Activated CD8-positive, alpha-beta T cell treated with anti-CD3 and anti-CD28 coated beads for 36 hours (primary cell): ENCODE measurements around the gene SVOPL. TPM values are rescaled to one million over a fixed set of nuclear protein-coding genes. Genes with fewer than 3 reads are reported as not detected.

Source experiments
- ATAC-seq: fragments of 200-7000 bp; cut with Tn5 transposase; one replicate; pipeline ENCODE4 v1.10.0; 2021; ENCODE audit warnings: mild to moderate bottlenecking, moderate library complexity
- CTCF ChIA-PET: fragments of 350-600 bp; sonication (Branson Sonifier 250); formaldehyde crosslinking; loops from one replicate; lab custom pipeline; 2021; ENCODE audit warnings: antibody characterized with exemption; lab: Charles Lee
- POLR2A ChIA-PET: fragments of 350-600 bp; sonication (Branson Sonifier 250); formaldehyde crosslinking; loops from one replicate; lab custom pipeline; 2021; ENCODE audit warnings: antibody characterized with exemption; lab: Charles Lee
- DNase-seq: peaks from one replicate; pipeline ENCODE4 v3.0.0-alpha.2; 2020
- H3K27ac Mint-ChIP-seq: one replicate; pipeline ENCODE4 v1.8.0; 2021; ENCODE audit warnings: mild to moderate bottlenecking, mixed read lengths
- H3K27me3 Mint-ChIP-seq: one replicate; pipeline ENCODE4 v1.8.0; 2021; ENCODE audit warnings: mixed read lengths
- H3K36me3 Mint-ChIP-seq: one replicate; pipeline ENCODE4 v1.8.0; 2021; ENCODE audit warnings: low read depth, mixed read lengths
- H3K4me1 Mint-ChIP-seq: one replicate; pipeline ENCODE4 v1.8.0; 2021; ENCODE audit warnings: low read depth, mixed read lengths
- H3K4me3 Mint-ChIP-seq: one replicate; pipeline ENCODE4 v1.8.0; 2021; ENCODE audit warnings: mild to moderate bottlenecking, moderate library complexity, mixed read lengths
- H3K9me3 Mint-ChIP-seq: one replicate; pipeline ENCODE4 v1.8.0; 2021; ENCODE audit warnings: mixed read lengths
- intact Hi-C: fragments of 100-400 bp; cut with micrococcal nuclease; formaldehyde crosslinking; loops from one replicate; pipeline ENCODE4 v1.10.0; 2022
- total RNA-seq, 2 experiments: library from RNA; stranded (reverse); gene quantifications; one replicate each; pipeline ENCODE4 v1.2.3, GENCODE V29; 2021
- TF ChIP-seq, protein P1 (sequence below): fragments of 200-600 bp; IDR thresholded peaks from one replicate; pipeline ENCODE4 v1.8.0; 2022; ENCODE audit warnings: antibody characterized with exemption, mild to moderate bottlenecking

The SVOPL gene
- total RNA-seq, 2 experiments from 2014 or later = 0.78 TPM; not detected in 1

DNA sequence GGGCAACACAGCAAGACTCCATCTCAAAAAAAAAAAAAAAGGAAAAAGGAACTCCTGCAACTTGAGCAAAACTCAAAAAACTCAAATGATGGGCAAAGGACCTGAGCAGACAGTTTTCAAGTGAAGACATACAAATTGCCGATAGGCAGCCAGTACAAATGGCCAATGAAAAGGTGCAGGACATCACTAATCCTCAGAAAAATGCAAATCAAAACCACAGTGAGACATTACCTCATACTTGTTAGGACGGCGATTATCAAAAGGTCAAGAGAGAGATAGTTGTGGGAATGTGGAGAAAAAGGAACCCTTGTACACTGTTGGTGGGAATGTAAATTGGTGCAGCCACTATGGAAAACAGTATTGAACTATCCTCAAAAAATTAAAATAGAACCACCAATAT is 16.8 kb downstream of the SVOPL start:
- no peaks in the 10 kb centered on the region for H3K36me3 Mint-ChIP-seq
- ATAC-seq (no peak), DNase-seq (no peak)
- ChIA-PET CTCF (interaction anchor here (0.6 kb wide), 1 partner anchor 83 kb away, joined by 4 read pairs; no protein-coding TSS in a partner anchor), POLR2A (no interaction called here)
- H3K4me3 Mint-ChIP-seq = no peak overlapping the region
- TF ChIP-seq, protein P1, sequence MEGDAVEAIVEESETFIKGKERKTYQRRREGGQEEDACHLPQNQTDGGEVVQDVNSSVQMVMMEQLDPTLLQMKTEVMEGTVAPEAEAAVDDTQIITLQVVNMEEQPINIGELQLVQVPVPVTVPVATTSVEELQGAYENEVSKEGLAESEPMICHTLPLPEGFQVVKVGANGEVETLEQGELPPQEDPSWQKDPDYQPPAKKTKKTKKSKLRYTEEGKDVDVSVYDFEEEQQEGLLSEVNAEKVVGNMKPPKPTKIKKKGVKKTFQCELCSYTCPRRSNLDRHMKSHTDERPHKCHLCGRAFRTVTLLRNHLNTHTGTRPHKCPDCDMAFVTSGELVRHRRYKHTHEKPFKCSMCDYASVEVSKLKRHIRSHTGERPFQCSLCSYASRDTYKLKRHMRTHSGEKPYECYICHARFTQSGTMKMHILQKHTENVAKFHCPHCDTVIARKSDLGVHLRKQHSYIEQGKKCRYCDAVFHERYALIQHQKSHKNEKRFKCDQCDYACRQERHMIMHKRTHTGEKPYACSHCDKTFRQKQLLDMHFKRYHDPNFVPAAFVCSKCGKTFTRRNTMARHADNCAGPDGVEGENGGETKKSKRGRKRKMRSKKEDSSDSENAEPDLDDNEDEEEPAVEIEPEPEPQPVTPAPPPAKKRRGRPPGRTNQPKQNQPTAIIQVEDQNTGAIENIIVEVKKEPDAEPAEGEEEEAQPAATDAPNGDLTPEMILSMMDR = no peak
- intact Hi-C loops = no loop called here
- H3K27ac Mint-ChIP-seq = no peak overlapping the region
- no peaks in the 10 kb centered on the region for H3K9me3 Mint-ChIP-seq
- no peaks in the 10 kb centered on the region for H3K27me3 Mint-ChIP-seq
- H3K4me1 Mint-ChIP-seq = no peaks in the 10 kb centered on the region

- TF ChIP-seq, protein P1 = no peak
- POLR2A ChIA-PET = no interaction called here
- DNase-seq (no peak), ATAC-seq (no peak)
- H3K27ac Mint-ChIP-seq = no peak overlapping the region
- no peaks in the 10 kb centered on the region for H3K4me1 Mint-ChIP-seq
- no peaks in the 10 kb centered on the region for H3K27me3 Mint-ChIP-seq
- H3K4me3 Mint-ChIP-seq = no peak overlapping the region
- intact Hi-C loops = no loop called here
- no peaks in the 10 kb centered on the region for H3K9me3 Mint-ChIP-seq
- CTCF ChIA-PET = no interaction called here
- H3K36me3 Mint-ChIP-seq = no peaks in the 10 kb centered on the region
Observed at GRCh38 chr7:138679793-138680192, 21.4 kb downstream of the SVOPL start.

DNA sequence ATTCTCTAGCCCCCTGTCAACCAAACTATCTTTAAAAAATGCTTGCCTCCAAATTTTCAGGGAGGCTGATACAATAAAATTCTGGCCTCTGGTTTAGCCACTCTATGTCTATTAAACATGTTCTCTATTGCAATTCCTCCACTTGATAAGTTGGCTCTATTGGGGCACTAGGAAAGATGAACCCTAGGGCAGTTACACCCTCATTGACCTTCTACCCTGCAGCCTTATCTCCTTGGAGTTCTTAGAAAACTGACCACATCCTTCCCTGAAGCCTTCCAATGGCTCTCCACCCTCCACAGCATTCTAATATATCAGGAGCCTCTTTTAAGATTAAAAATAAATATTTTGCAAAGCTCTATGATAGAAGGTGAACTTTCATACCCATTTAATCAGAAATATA is 30.6 kb downstream of the SVOPL start:
- H3K9me3 Mint-ChIP-seq = no peaks in the 10 kb centered on the region
- H3K4me1 Mint-ChIP-seq = peaks cover 8% of the 10 kb centered on the region
- TF ChIP-seq, protein P1 = no peak
- H3K36me3 Mint-ChIP-seq = no peaks in the 10 kb centered on the region
- no peak overlapping the region for H3K27ac Mint-ChIP-seq
- intact Hi-C loops = no loop called here
- ChIA-PET CTCF (no interaction called here), POLR2A (no interaction called here)
- DNase-seq (no peak), ATAC-seq (no peak)
- H3K4me3 Mint-ChIP-seq = no peak overlapping the region
- H3K27me3 Mint-ChIP-seq = peaks cover 5% of the 10 kb centered on the region

DNA sequence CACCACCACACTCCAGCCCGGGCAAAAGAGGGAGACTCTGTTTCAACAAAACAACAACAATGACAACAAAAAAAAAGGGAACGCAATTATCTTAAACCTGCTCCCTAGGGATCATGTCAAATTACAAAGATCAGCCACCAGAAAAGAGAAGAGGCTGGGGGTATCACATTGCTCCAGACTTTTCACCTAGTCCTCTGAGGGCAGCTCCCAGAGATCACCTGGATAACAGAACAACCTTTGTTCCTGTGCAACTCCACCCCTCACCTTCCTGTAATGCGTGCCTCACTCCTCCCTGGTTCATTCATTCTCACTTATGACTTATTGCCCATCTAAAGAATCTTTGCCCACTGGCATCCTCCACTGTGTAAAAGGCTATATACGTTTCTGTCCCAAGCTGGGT is 31.8 kb downstream of the SVOPL start:
- POLR2A ChIA-PET = no interaction called here
- intact Hi-C loops = no loop called here
- Mint-ChIP-seq H3K36me3 (no peaks in the 10 kb centered on the region), H3K27ac (no peak overlapping the region), H3K27me3 (peaks cover 7% of the 10 kb centered on the region), H3K9me3 (no peaks in the 10 kb centered on the region), H3K4me3 (no peak overlapping the region), H3K4me1 (peaks cover 8% of the 10 kb centered on the region)
- TF ChIP-seq, protein P1 = no peak
- DNase-seq (no peak), ATAC-seq (no peak)
- CTCF ChIA-PET = no interaction called here

GRCh38 chr7:138668946-138669345 is 32.2 kb downstream of the SVOPL start:
- peaks cover 8% of the 10 kb centered on the region for H3K4me1 Mint-ChIP-seq
- H3K36me3 Mint-ChIP-seq = no peaks in the 10 kb centered on the region
- H3K27me3 Mint-ChIP-seq = peaks cover 7% of the 10 kb centered on the region
- ATAC-seq (no peak), DNase-seq (no peak)
- TF ChIP-seq, protein P1 = no peak
- ChIA-PET POLR2A (no interaction called here), CTCF (no interaction called here)
- intact Hi-C loops = no loop called here
- no peak overlapping the region for H3K4me3 Mint-ChIP-seq
- H3K9me3 Mint-ChIP-seq = no peaks in the 10 kb centered on the region
- no peak overlapping the region for H3K27ac Mint-ChIP-seq
